ENCODE results near the gene RNGTT. TPM values are rescaled to one million over a fixed set of nuclear protein-coding genes. Genes with fewer than 3 reads are reported as not detected.
"Not testable (repeated sequence)": the region's sequence is repeated elsewhere in the genome, so short reads cannot be mapped to it uniquely, and the experiment has no call there.

Gene RNGTT
- total RNA-seq, 1 donor from 2014 or later, result 18.2 TPM

GRCh38 chr6:88741939-88742338 is 221.5 kb downstream of the RNGTT start:
- intact Hi-C loops (cut with DNase I), result no loop called here
- no peaks in the 10 kb centered on the region for H3K36me3 ChIP-seq
- TF ChIP-seq POLR2AphosphoS5 (IDR thresholded peaks at IDR 0.05; ENCODE audit: insufficient read depth in 1 of 2, low read depth in 1 of 2), result no peak
- no peak for TF ChIP-seq CTCF (IDR thresholded peaks at IDR 0.05)
- no peak for TF ChIP-seq POLR2A (IDR thresholded peaks at IDR 0.05)

GRCh38 chr6:88741071-88741470 is 222.3 kb downstream of the RNGTT start:
- Histone ChIP-seq H3K27ac (no peak overlapping the region), H3K27me3 (no peaks in the 10 kb centered on the region)

More at GRCh38 chr6:88741939-88742338, 221.5 kb downstream of the RNGTT start:
- Histone ChIP-seq H3K27me3 (no peaks in the 10 kb centered on the region), H3K27ac (no peak overlapping the region), H3K9me3 (no peaks in the 10 kb centered on the region), H3K4me3 (no peak overlapping the region), H3K4me1 (no peaks in the 10 kb centered on the region)
- no peak for DNase-seq (ENCODE audit: extremely low spot score in 2 of 2)

GRCh38 chr6:88734544-88734943 is 228.9 kb downstream of the RNGTT start:
- no peak overlapping the region for H3K4me3 ChIP-seq
- H3K36me3 ChIP-seq, result no peaks in the 10 kb centered on the region
- no peaks in the 10 kb centered on the region for H3K9me3 ChIP-seq
- no peak for TF ChIP-seq POLR2A (IDR thresholded peaks at IDR 0.05)
- TF ChIP-seq POLR2AphosphoS5 (IDR thresholded peaks at IDR 0.05; ENCODE audit: insufficient read depth in 1 of 2, low read depth in 1 of 2), result no peak
- no peak for TF ChIP-seq CTCF (IDR thresholded peaks at IDR 0.05)
- H3K27ac ChIP-seq, result no peak overlapping the region
- H3K4me1 ChIP-seq, result no peaks in the 10 kb centered on the region
- no peak for DNase-seq (ENCODE audit: extremely low spot score in 2 of 2)
- no peaks in the 10 kb centered on the region for H3K27me3 ChIP-seq
- intact Hi-C loops (cut with DNase I), result no loop called here

More at GRCh38 chr6:88741071-88741470, 222.3 kb downstream of the RNGTT start:
- H3K4me1 ChIP-seq, result no peaks in the 10 kb centered on the region
- H3K9me3 ChIP-seq, result no peaks in the 10 kb centered on the region
- no peak for DNase-seq (ENCODE audit: extremely low spot score in 2 of 2)
- H3K36me3 ChIP-seq, result no peaks in the 10 kb centered on the region
- TF ChIP-seq CTCF (IDR thresholded peaks at IDR 0.05) (no peak), POLR2AphosphoS5 (IDR thresholded peaks at IDR 0.05; ENCODE audit: insufficient read depth in 1 of 2, low read depth in 1 of 2) (no peak), POLR2A (IDR thresholded peaks at IDR 0.05) (no peak)
- intact Hi-C loops (cut with DNase I), result no loop called here
- H3K4me3 ChIP-seq, result no peak overlapping the region

GRCh38 chr6:88730611-88731011 is 232.8 kb downstream of the RNGTT start:
- no peak for DNase-seq (ENCODE audit: extremely low spot score in 2 of 2)
- Histone ChIP-seq H3K4me3 (no peak overlapping the region), H3K27me3 (no peaks in the 10 kb centered on the region), H3K36me3 (no peaks in the 10 kb centered on the region), H3K4me1 (no peaks in the 10 kb centered on the region), H3K27ac (no peak overlapping the region), H3K9me3 (no peaks in the 10 kb centered on the region)
- intact Hi-C loops (cut with DNase I), result no loop called here
- TF ChIP-seq CTCF (IDR thresholded peaks at IDR 0.05) (no peak), POLR2A (IDR thresholded peaks at IDR 0.05) (no peak), POLR2AphosphoS5 (IDR thresholded peaks at IDR 0.05; ENCODE audit: insufficient read depth in 1 of 2, low read depth in 1 of 2) (no peak)

GRCh38 chr6:88728756-88729155 is 234.7 kb downstream of the RNGTT start:
- Histone ChIP-seq H3K36me3 (no peaks in the 10 kb centered on the region), H3K4me1 (no peaks in the 10 kb centered on the region), H3K4me3 (no peak overlapping the region), H3K9me3 (no peaks in the 10 kb centered on the region), H3K27ac (no peak overlapping the region), H3K27me3 (no peaks in the 10 kb centered on the region)
- DNase-seq (ENCODE audit: extremely low spot score in 2 of 2), result no peak
- TF ChIP-seq CTCF (IDR thresholded peaks at IDR 0.05) (no peak), POLR2AphosphoS5 (IDR thresholded peaks at IDR 0.05; ENCODE audit: insufficient read depth in 1 of 2, low read depth in 1 of 2) (no peak), POLR2A (IDR thresholded peaks at IDR 0.05) (no peak)
- intact Hi-C loops (cut with DNase I), result no loop called here

- H3K4me1 ChIP-seq, result not testable (repeated sequence)
These were observed 237.0 kb downstream of the RNGTT start for GRCh38 chr6:88726409-88726808.

More at GRCh38 chr6:88726409-88726808, 237.0 kb downstream of the RNGTT start:
- H3K36me3 ChIP-seq; intact Hi-C loops (cut with DNase I); H3K27ac ChIP-seq; H3K4me3 ChIP-seq; H3K27me3 ChIP-seq; H3K9me3 ChIP-seq; DNase-seq (ENCODE audit: extremely low spot score in 2 of 2): not testable (repeated sequence)

Measured in vagina (tissue), 2 donors.